Natural killer cell treated with Interleukin-12 subunit alpha and Interleukin-12 subunit beta and Interleukin-15 and Interleukin-18, amount 100 ng/mL, for 72 hours (primary cell): ENCODE measurements around the gene NDUFAF8. TPM values are rescaled to one million over a fixed set of nuclear protein-coding genes. Genes with fewer than 3 reads are reported as not detected.

ENCODE experiments used
- ATAC-seq, 2 donors: fragments of 150-1000 bp; cut with Tn5 transposase in 1 of 2; sonication (Bioruptor Pico), chemical (Tn5 transposase) in 1 of 2; 2 replicates each; pipeline ENCODE4 v1.10.0; 2021
- DNase-seq: peaks from one replicate; pipeline ENCODE4 v3.0.0; 2022; ENCODE audit warnings: low spot score
- H3K27ac Mint-ChIP-seq, 2 donors: 1 replicate in 1 of 2; 2 replicates in 1 of 2; pipeline ENCODE4 v1.8.0; 2022; ENCODE audit warnings: mixed read lengths in 2 of 2, mild to moderate bottlenecking in 1 of 2, moderate library complexity in 1 of 2
- H3K27me3 Mint-ChIP-seq, 2 donors: 1 replicate in 1 of 2; 2 replicates in 1 of 2; pipeline ENCODE4 v1.8.0; 2022; ENCODE audit warnings: mixed read lengths in 2 of 2
- H3K36me3 Mint-ChIP-seq: one replicate; pipeline ENCODE4 v1.8.0; 2022; ENCODE audit warnings: mixed read lengths
- H3K4me1 Mint-ChIP-seq, 2 donors: 1 replicate in 1 of 2; 2 replicates in 1 of 2; pipeline ENCODE4 v1.8.0; 2022; ENCODE audit warnings: low read depth in 2 of 2, mixed read lengths in 2 of 2, mild to moderate bottlenecking in 1 of 2
- H3K4me3 Mint-ChIP-seq: one replicate; pipeline ENCODE4 v1.8.0; 2022; ENCODE audit warnings: mixed read lengths
- H3K9me3 Mint-ChIP-seq: 2 replicates; pipeline ENCODE4 v1.8.0; 2022; ENCODE audit warnings: mixed read lengths
- total RNA-seq, 2 donors: library from RNA; stranded (reverse); gene quantifications; one replicate each; pipeline ENCODE4 v1.2.3, GENCODE V29; 2022

The NDUFAF8 gene
- total RNA-seq, 2 donors from 2014 or later: 58.1 to 107 TPM

DNA sequence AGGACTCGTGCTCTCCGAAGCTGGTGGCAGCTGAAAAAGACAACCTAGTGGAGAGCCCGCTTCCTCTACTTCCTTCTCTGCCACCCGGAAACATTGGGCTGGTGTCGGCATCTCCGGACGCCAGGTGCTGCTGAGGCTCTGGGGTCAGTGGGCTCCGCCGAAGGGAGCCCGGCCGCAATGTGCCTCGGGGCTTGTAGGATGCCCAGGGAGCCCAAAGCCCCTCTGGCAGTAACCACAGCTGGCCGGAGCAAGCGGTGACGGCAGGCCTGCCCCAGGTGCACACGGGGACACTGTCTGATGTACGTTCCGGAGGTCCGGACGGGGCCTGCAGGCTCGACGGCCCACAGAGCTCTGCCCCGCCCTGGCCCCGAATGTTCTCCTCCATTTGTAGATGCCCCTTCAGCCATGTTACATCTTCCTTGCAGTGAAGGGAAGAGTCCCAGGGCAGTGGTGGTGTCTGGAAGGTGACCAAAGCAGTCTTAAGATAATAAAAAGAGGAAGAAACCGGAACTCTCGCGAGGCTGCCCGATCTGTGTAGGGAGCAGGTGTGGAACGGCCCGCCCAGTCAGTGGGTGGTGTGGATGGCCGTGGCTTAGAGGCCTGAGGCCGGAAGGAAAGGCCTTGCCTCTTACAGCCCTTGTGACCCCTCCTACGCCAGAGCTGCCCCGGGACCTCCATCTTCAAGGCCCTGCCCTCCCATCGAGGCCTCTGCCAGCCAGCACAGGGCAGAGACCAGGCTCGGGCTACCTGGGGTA lies 22.6 kb downstream of the NDUFAF8 start:
- Mint-ChIP-seq H3K9me3 (no peaks in the 10 kb centered on the region), H3K27ac (no peak overlapping the region), H3K4me1 (peaks cover 0 to 6% of the 10 kb centered on the region in 2 donors), H3K36me3 (peaks cover 6% of the 10 kb centered on the region), H3K4me3 (no peak overlapping the region), H3K27me3 (no peaks in the 10 kb centered on the region)
- DNase-seq (no peak), ATAC-seq (no peak)

- H3K27me3 Mint-ChIP-seq: no peaks in the 10 kb centered on the region
- peaks cover 6% of the 10 kb centered on the region for H3K36me3 Mint-ChIP-seq
- H3K4me3 Mint-ChIP-seq: no peak overlapping the region
- H3K9me3 Mint-ChIP-seq: no peaks in the 10 kb centered on the region
- H3K27ac Mint-ChIP-seq: no peak overlapping the region
- DNase-seq (no peak), ATAC-seq (no peak)
- peaks cover 0 to 6% of the 10 kb centered on the region in 2 donors for H3K4me1 Mint-ChIP-seq
These were observed 24.5 kb downstream of the NDUFAF8 start for GRCh38 chr17:81263371-81264181.

GRCh38 chr17:81264640-81265039 lies 25.5 kb downstream of the NDUFAF8 start:
- Mint-ChIP-seq H3K27me3 (no peaks in the 10 kb centered on the region), H3K4me1 (peaks cover 0 to 6% of the 10 kb centered on the region in 2 donors), H3K9me3 (no peaks in the 10 kb centered on the region), H3K27ac (no peak overlapping the region), H3K4me3 (no peak overlapping the region), H3K36me3 (peaks cover 6% of the 10 kb centered on the region)
- no peak for DNase-seq
- ATAC-seq: no peak

DNA sequence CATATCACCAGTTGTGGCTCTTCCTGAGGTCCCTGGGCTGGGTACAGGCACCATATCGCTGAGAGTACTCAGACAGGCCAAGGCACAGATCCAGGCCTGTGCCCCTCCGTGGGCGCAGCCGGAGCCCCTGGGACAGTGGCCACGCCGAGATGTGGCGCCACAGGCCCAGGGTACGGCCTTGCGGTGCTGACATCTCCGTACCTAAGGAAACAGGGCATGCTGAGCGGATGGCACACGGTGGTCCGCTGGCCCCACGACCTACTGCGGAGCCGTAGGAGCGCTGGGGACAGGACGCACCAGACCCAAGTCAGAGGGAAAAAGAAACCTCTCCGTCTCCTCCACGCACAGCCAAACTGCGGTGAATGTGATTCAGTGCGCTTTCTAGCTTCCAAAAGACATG lies 26.5 kb downstream of the NDUFAF8 start:
- H3K27ac Mint-ChIP-seq: no peak overlapping the region
- ATAC-seq (no peak), DNase-seq (no peak)
- H3K9me3 Mint-ChIP-seq: no peaks in the 10 kb centered on the region
- no peak overlapping the region for H3K4me3 Mint-ChIP-seq
- H3K4me1 Mint-ChIP-seq: peaks cover 0 to 6% of the 10 kb centered on the region in 2 donors
- H3K27me3 Mint-ChIP-seq: no peaks in the 10 kb centered on the region
- H3K36me3 Mint-ChIP-seq: peaks cover 6% of the 10 kb centered on the region

DNA sequence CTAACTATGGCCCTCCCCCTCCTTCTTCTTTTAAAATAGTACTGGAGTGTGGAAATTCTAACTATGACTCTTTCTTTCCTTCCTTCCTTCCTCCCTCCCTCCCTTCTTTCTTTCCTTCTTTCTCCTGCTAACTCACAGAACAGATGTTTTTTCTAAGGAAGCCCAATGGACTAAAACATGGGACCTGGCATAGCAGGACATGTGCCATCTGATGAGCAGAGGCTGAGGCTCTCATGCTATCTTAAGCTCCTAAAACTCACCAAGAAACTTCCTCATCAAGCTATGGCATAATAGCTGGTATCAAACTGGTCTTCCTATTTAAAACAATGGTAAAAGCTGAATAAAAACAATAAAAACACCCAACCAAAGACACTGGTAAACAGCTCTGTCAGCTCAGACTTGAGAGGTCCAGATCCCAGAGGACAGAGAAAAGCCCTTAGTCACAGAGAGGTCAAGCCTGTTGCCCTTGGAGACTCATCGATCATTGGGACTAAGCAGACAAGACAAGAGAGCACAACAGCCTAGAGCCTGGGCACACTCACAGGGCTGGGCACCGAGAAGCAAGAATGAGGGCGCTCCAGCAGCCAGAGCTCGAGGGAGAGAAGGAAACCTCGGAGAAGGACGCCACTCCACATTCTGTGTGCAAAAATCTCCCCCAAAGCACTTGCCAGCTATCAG lies 28.4 kb downstream of the NDUFAF8 start:
- DNase-seq (no peak), ATAC-seq (no peak)
- Mint-ChIP-seq H3K4me3 (no peak overlapping the region), H3K27ac (no peak overlapping the region), H3K36me3 (peaks cover 6% of the 10 kb centered on the region), H3K4me1 (peaks cover 0 to 6% of the 10 kb centered on the region in 2 donors), H3K27me3 (no peaks in the 10 kb centered on the region), H3K9me3 (no peaks in the 10 kb centered on the region)

DNA sequence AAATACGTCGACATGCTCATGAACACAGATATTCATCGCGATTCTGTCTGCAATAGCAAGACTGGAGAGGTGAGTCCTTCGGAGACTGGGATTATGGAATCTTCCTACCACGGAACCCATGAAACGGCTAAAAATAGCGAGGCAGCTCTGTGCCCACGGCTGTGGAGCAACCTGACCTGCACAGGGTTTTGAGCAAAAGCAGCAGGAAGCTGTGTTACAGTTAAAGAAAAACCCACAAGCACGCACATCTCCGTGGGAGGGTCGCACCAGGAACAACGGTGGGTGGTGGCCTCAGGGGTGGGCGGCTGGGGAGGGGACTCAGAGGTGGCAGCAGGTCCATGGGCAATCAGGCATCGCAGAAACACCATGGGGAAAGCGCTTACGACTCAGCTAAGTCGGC lies 31.2 kb downstream of the NDUFAF8 start:
- Mint-ChIP-seq H3K4me1 (peaks cover 0 to 6% of the 10 kb centered on the region in 2 donors), H3K27me3 (no peaks in the 10 kb centered on the region), H3K4me3 (no peak overlapping the region), H3K36me3 (peaks cover 6% of the 10 kb centered on the region), H3K9me3 (no peaks in the 10 kb centered on the region), H3K27ac (no peak overlapping the region)
- DNase-seq (no peak), ATAC-seq (no peak)

DNA sequence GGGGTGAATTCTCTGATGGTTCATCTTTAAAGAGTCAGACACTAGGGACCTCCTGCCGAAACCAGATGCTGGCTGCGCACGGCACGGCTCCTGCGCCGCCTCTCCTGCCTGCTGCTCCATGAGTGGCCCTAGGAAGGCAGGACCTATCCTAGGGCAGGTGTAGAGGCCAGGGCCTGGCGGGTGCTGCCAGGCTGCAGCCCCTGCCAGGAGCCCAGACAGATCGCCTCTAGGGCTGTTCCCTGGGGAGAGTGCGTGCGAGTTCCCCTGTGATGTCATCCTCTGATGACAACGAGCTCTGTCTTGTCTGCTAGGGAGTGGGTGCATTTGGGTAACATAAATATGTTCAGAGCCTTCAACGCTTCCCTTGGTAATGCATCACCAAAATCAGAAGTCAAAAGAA lies 32.1 kb downstream of the NDUFAF8 start:
- Mint-ChIP-seq H3K36me3 (no peaks in the 10 kb centered on the region), H3K4me3 (no peak overlapping the region), H3K4me1 (no peaks in the 10 kb centered on the region), H3K27me3 (no peaks in the 10 kb centered on the region), H3K9me3 (no peaks in the 10 kb centered on the region), H3K27ac (no peak overlapping the region)
- ATAC-seq (peak in 1 of 2 donors; percentile 44), DNase-seq (no peak)

DNA sequence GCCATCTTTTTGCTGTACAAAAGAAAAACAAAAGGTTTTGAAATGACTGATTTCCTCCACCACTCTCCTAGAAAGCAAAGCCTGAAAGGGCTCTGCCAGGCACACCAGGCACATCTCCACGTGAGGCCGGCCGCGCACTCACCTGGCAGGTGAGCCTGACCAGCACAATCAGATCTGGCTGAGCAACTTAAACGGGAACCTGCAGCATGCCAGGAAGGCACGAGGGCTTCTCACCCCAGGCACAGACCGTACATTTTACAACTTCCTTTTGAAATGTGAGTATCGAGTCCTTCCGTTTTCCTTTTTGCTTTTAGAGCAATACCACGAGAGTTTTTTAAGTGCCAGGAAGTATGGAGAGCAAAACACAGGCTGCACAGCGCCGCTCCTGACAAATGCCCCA lies 33.5 kb downstream of the NDUFAF8 start:
- DNase-seq (no peak), ATAC-seq (no peak)
- Mint-ChIP-seq H3K9me3 (no peaks in the 10 kb centered on the region), H3K27ac (no peak overlapping the region), H3K4me1 (peaks cover 0 to 3% of the 10 kb centered on the region in 2 donors), H3K36me3 (no peaks in the 10 kb centered on the region), H3K4me3 (no peak overlapping the region), H3K27me3 (no peaks in the 10 kb centered on the region)

DNA sequence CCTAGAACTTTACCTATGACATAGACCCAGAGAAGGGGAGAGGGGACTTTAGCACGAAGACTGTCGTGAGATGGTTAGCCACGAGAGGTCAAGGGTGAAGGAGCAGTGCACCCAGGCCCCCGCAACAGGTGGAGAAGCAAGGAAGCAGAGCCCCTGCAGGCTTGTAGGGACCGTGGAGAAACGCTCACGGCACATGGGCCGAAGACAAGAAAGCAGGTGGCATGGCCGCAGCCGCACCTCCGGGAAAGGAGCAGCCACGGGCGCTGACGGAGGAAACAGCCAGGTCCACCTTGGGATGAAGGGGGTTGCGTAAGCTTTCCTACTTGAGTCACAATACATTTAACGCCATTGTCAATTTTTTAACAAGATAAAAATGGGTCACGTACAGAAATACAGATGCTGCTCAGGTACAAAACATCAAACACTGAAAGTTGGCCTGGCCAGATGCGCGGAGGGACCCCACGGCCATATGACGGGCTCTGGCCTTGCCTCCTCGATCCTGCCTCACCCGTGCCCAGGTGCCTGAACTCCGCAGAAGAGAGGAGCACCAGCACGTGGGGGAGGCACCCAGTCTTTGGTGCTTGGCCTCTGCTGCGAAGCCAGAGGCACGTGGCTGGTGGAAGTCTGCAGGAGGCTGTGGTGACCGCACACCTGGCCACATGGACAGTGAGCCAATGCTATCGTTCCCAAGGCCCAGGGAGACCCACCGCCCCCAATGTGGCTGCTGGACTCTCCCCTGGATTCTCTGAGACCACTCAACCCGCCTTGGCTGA lies 34.8 kb downstream of the NDUFAF8 start:
- H3K4me1 Mint-ChIP-seq: peaks cover 0 to 3% of the 10 kb centered on the region in 2 donors
- H3K27ac Mint-ChIP-seq: no peak overlapping the region
- H3K4me3 Mint-ChIP-seq: no peak overlapping the region
- no peaks in the 10 kb centered on the region for H3K9me3 Mint-ChIP-seq
- ATAC-seq (no peak), DNase-seq (no peak)
- H3K36me3 Mint-ChIP-seq: no peaks in the 10 kb centered on the region
- no peaks in the 10 kb centered on the region for H3K27me3 Mint-ChIP-seq

GRCh38 chr17:81274471-81274855 lies 35.3 kb downstream of the NDUFAF8 start:
- Mint-ChIP-seq H3K4me3 (no peak overlapping the region), H3K4me1 (peaks cover 0 to 3% of the 10 kb centered on the region in 2 donors), H3K27ac (no peak overlapping the region), H3K36me3 (no peaks in the 10 kb centered on the region), H3K27me3 (no peaks in the 10 kb centered on the region), H3K9me3 (no peaks in the 10 kb centered on the region)
- DNase-seq: no peak
- no peak for ATAC-seq

DNA sequence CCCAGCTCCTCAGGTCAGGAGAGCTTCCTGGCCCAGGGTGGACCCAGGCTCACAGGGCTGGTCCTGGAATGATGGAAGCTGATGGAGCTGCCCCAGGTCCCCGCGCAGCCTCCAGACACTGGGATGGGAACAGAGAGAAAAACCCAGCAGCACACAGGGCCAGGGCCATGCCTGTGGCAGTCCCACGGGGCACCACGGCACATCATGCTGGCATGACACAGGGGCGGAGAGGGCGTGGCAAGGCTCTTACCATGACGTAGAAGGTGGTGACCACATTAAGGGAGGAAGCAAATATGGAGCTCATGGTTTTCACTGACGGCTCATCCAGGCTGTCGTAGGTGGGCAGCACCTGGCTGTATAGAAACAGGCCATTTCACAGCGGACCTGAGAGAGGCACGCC lies 37.7 kb downstream of the NDUFAF8 start:
- H3K27ac Mint-ChIP-seq: no peak overlapping the region
- ATAC-seq (no peak), DNase-seq (no peak)
- no peak overlapping the region for H3K4me3 Mint-ChIP-seq
- H3K4me1 Mint-ChIP-seq: peaks cover 0 to 7% of the 10 kb centered on the region in 2 donors
- no peaks in the 10 kb centered on the region for H3K36me3 Mint-ChIP-seq
- no peaks in the 10 kb centered on the region for H3K27me3 Mint-ChIP-seq
- H3K9me3 Mint-ChIP-seq: no peaks in the 10 kb centered on the region

DNA sequence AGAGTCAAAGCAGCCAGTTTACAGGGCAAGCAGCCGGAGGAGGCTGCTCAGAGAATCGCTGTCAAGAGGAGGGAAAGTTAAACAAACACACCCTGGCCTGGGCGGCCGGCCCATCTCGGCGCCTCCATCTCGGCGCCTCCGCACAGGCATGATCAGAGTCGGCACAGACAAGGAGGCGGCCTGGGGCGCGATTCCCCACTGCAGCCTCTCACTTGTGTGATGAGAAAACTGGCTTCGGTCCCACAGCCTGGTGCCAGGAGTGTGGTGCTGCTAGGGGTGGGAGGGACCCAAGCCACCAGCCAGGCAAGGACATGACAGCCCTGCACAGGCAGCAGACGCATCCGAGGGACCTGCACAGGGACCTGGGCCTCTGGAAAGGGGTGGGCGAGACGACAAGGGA lies 38.3 kb downstream of the NDUFAF8 start:
- H3K36me3 Mint-ChIP-seq: no peaks in the 10 kb centered on the region
- ATAC-seq (no peak), DNase-seq (no peak)
- no peak overlapping the region for H3K27ac Mint-ChIP-seq
- H3K9me3 Mint-ChIP-seq: no peaks in the 10 kb centered on the region
- no peak overlapping the region for H3K4me3 Mint-ChIP-seq
- H3K27me3 Mint-ChIP-seq: no peaks in the 10 kb centered on the region
- peaks cover 0 to 7% of the 10 kb centered on the region in 2 donors for H3K4me1 Mint-ChIP-seq

DNA sequence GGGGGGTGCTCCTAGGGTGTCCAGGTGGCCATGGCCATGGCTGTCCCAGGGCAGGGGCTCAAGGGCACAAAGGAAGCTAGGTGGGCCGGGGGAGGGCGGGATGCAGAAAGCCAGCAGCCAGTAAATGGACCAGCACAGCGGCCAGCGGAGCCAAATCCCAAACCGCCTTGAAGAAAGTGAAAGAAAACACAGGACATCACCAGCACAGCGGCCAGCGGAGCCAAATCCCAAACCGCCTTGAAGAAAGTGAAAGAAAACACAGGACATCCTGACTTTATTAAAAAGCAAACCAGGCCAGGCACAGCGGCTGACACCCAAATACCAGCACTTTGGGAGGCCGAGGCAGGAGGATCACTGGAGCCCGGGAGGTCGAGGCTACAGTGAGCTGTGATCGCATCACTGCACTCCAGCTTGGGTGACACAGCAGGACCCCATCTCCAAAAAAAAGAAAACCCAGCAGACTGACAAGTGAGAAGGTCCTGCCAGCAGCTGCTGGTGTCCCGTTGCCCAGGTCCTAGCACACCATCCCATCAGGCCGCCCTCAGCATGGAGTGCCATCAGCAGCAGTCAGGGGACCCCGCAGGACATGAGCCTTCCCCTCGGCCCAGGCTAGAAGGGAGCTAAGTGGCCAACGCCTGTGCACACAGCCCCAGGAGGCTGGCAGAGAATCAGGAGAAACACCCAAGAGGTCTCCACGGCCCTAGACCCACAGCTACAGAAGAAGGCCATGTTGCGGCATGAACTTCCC lies 39.0 kb downstream of the NDUFAF8 start:
- ATAC-seq: no peak
- DNase-seq: no peak
- no peaks in the 10 kb centered on the region for H3K36me3 Mint-ChIP-seq
- no peak overlapping the region for H3K4me3 Mint-ChIP-seq
- H3K27ac Mint-ChIP-seq: no peak overlapping the region
- no peaks in the 10 kb centered on the region for H3K9me3 Mint-ChIP-seq
- H3K4me1 Mint-ChIP-seq: peaks cover 0 to 7% of the 10 kb centered on the region in 2 donors
- H3K27me3 Mint-ChIP-seq: no peaks in the 10 kb centered on the region
